Fibroblast of skin of scalp (primary cell): ENCODE results near the gene ALG8.
A peak's percentile ranks its signal among the peaks of the same experiment; 100 is the strongest.

Experiments
- DNase-seq: peaks from one replicate; pipeline ENCODE4 v3.0.0-alpha.2; 2013

The ALG8 gene

DNA sequence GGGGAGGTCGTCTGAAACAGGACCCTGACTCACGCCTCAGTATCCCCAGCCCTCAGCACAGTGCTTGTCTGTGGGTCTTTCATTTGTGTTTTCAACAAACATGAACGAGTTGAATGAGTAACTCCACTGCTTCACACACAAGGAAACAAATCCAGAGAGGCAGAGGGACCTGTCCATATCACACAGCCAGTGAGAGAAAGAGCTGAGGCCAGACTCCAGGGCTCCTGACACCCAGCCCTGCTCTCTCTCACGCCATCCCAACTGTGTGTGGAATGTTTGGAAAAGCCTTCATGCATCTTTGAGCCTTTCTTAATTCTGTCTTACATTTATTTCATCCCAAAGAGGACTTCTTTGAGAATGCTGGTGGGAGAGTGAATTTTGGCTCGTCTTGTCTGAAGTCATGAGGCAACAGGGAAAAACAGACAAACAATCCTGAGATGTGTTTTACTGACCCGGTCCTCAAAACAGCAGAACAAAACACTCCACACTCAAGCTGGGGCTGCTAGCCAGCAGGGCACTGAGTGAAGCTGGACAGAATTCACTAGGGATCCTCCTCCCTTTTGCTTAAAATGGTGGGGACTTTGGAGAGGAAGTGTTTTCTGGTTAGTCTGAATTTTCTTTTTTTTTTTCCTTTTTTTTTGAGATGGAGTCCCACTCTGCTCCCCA lies 19.7 kb upstream of the ALG8 start:
- peak; percentile 26 for DNase-seq

DNA sequence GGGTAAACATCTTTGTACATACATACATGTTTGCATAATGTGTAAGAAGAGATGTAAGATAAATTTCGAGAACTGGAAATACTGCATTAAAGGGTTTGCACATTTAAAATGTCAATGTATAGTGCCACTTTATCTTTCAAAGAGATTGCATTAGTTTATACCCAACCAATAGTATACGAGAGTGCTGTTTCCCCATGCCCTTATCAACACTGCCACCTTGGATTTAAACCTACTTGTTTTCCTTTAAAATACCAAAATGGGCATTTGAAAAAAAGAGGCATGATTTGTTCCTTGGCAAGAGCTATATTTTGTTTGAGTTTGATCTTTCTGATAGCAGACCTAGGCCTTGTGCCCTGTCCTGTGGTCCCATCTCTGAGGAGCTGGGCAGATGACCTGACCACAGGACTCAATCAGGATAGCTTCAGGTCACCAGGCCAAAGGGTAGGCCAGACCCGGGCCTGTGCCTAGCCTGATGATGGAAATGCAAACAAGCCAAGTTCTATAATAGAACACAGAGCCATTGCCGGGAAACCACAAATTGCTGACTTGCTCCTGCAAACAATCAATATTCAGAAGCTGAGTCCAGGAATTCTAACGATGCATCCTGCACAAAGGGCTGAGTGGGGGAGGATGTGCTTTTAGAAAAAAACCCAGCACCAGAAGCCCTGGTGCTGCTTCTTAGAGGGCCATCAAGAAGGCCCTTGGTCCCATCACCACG lies 16.9 kb upstream of the ALG8 start:
- DNase-seq = peak; percentile 40

DNA sequence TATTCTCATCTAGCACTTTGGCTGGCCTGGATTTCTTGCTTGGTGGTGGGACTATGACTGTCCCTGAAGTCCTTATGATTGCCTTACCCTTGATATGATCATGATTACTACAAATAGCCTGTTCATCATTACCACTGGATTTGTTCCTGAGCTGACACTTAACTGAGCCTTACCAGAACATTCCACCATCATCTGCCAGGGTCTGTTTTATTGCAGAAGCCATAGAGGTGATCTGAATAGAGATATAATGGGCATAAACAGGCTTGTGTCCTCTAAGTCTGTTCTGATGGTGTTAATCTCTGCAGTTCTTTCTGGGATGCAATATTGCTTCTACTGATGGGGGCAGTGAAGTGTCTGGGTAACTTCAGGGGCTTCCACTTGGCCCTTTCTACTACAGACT lies 12.4 kb upstream of the ALG8 start:
- DNase-seq = no peak

DNA sequence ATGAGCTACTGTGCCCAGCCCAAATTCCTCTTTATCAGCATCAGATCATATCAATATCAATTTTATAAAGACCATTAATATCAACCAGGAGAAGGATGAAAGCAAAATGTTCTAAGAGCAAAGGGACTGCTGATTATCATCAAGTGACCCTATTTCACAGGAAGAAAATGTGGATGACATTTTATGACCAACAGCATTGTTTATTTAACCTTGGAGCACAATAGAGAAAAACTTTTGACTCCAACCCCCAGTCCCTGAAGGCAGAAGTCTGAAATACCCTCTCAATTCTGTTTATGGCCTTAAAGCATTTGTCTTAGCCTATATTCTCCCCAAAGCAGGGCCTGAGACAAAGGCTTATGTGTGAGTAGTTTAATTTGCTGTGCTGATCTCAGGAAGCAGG lies 11.3 kb upstream of the ALG8 start:
- no peak for DNase-seq

DNA sequence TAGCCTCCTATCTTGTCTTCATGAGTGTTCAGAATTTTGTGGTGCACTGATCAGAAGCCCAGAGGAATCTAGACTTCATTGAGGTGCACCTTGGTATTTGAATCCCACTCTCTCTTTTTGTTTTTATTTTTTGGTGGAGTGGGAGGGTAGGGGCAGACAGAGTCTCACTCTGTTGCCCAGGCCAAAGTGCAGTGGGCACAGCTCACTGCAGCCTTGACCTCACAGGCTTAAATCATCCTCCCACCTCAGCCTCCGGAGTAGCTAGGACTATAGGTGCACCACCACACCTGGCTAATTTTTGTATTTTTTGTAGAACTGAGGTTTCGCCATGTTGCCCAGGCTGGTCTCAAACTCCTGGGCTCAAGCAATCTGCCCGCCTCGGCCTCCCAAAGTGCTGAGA lies 10.9 kb upstream of the ALG8 start:
- no peak for DNase-seq

DNA sequence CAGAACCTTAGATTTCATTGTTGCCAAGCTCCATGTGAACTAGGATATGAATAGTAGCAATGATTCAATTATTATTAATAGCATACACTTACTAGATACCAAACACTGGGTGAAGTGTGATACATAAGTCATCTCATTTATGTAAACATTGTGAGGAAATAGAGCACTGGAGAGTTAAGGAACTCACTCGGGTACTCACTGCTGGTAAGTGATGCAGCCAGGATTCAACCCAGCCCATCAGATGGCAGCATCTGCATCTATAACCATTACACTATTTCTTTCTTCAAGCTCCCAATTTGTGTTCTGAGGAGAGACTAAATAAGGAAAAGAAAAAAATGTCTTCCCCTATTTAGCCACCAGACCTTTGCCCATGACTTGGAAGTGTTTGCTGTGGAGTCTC lies 10.2 kb upstream of the ALG8 start:
- peak; percentile 73 for DNase-seq

DNA sequence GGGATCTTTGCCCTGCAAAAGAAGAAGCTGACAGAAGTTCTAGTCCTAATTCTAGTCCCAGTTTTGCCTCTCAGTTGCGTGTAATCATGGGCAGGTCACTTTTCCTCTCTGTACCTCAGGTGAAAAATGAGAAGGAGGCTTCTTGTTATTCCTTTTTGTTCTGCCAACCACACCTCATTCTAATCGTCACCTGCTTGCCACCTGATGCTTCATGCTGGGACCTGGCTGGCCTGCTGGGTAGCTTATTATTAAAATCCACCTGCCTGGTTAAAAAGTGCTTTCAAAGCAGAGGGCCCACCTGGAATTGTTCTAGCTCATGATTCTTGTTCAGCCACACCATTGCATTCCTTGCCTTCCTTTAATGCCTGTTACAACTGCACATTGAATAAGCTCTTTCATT lies 8.4 kb upstream of the ALG8 start:
- no peak for DNase-seq

DNA sequence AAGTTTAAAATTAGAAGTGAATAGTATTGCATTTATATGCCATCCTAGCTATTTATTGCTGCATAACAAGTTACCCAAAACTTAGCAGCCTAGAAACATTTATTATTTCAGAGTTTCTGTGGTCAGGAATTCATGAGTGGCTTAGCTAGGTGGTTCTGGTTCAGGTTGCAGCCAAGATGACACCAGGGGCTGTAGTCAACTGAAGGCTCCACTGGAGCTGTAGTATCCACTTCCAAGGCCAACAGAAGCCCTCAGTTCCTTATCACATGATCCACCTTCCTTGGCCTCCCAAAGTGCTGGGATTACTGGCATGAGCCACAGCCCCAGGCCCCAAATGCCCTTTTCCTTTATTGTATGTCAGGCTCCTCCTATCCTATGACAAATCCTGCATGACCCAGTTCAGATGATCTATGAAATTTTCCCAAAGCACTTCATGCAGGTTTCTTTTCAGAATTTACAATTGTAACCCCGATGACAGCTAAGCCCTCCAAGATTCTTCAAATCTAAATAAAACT lies 6.1 kb upstream of the ALG8 start:
- no peak for DNase-seq

DNA sequence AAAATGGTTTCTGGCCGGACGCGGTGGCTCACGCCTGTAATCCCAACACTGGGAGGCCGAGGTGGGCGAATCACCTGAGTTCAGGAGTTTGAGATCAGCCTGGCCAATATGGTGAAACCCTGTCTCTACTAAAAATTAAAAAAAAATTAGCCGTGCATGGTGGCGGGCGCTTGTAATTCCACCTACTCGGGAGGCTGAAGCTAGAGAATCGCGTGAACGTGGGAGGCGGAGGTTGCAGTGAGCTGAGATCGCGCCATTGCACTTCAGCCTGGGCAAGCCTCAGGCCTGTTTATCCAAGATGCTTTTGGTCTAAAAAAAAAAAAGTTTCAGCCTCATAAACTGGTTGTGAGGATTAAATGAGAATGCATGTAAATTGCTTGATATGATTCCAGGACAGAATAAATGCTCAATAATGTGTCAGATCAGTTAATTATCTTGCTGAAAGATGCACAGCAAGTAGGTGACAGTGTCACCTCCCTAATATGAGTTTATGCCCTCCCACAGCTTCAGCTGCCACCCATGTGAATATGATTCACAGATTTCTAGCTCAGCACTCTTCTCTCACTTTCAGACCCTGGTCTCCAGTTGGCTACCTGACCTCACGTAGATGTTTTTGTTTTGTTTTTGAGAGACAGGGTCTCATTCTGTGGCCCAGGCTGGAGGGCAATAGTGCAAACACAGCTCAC lies 1.1 kb upstream of the ALG8 start:
- DNase-seq = no peak

DNA sequence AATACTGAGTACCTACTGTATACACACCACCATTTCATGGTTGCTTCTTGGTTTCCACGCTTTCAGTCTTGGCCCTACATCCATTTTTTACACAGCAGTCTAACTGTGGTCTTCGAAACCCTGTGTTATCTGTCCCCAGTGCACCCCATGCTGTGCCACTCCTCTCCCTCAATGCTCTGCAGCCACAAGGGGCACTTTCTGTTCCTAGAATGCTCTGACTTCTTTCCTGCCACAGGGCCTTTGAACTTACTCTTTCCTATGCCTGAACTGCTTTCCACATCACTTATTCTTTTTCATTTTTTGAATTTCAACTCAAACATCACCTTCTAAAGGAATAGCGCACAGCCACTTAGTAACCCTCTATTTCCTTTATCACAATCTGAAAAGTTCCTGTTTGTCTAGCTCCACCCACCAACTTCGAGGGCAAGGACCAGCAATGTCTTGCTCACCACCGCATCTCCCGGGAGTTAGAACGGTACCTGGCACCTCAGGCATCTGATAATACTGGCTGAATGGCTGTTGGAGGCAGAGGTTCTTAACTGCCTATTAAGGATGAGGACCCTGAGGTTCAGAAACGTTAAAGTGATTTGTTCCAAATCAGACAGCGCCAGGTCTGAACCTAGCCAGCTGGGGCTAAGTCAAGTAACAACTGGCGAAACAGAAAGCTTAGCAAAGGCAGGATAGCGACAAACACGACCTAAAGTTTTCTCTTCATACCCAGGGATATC lies 568 bp downstream of the ALG8 start:
- DNase-seq = peak; percentile 20

DNA sequence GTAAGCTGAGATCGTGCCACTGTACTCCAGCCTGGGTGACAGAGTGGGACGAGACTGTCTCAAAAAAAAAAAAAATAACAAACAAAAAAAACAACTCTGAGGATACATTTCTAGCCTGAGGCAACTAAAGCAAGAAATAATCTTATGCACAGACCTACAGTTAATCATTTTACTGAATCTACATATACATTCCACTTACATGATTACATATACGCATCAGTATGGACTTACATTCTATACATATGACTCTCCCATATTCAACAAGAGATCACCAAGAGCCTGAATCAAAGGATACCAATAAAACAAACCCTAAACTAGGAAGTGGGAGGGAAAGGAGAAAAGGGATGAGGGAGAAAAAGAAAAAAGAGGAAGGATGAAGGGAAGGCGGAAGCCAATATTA lies 1.1 kb downstream of the ALG8 start:
- peak; percentile 48 for DNase-seq

DNA sequence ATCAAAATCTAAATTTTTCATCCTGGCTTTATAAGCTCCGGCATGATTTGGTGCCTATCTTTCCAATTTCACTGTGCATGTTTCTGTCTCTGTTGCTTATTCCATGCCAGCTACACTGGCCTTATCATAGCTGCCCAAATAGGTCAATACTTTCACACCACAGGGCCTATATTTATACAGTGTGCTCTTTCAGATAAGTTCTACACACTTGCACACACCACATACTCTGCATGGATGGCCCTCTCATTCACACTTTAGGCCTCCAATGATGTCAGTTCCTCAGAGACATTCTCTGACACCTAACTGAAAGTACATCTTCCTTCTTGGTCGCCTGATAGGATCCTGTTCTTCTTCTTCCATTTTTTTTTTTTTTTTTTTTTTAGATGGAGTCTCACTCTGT lies 7.0 kb downstream of the ALG8 start:
- no peak for DNase-seq

DNA sequence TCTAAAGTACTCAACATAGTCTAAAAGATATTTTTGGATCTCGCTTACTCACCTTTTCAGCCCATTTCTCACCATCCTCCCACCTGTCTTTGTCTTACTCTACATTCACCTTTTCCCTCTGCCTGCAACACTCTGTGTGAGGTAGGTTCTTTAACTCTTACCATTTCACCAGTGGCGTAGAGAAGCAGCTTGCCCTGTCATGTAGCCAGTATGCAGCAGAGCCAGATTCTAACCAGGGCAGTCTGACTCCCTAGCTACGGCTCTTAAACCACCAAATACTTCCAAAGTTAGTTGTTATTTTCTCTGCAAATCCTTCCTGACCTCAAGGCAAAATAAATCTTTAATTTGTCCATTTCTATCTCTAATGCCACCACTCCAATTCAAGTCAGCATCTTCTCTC lies 7.5 kb downstream of the ALG8 start:
- DNase-seq = peak; percentile 41

DNA sequence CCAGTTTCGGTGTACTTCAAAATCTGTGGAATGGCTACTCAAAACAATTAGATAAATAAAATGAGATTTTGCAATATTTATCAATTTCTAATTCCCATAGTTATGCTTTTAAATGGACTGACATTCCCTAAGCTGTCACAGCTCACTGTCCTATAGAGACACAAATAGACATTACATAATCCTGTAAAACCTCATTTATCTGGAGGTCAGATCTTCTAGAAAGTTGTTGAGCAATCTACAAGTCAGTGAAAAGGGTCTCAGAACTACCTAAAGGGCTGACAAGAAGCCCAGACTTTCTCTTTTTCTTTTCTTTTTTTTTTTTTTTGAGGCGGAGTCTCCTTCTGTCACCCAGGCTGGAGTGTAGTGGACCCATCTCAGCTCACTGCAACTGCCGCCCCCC lies 12.0 kb downstream of the ALG8 start:
- DNase-seq = no peak

DNA sequence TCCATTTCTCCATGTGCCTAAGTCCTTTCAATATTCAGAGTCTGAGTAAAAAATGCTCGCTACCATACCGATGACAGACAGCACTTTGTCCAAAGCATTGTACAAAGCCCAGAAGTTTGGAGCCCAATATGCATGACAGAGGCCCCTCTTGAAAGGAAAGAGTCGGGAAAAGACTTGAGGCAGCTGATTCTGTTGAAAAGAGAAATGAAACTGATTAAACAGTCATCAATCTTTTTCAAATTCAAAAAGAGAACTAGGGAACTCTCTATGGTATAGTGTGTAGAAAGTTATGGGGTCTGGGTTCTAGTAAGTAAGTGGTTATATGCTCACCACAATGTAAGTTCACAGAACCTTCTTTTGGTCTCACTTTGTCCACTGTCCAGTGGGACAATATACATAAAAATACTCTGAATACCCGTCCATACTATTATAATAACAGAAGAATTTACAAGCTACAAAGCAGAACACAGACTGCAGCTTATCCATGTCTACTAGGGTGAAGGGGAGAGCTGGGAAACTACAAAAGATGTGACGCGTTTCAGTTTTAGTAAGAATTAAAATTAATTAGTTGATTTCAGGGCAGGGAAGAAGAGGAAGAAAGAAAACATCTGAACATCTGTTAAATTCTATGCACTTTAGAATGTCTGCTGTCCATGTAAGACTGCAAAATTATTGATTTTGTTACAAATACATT lies 26.7 kb downstream of the ALG8 start:
- no peak for DNase-seq

DNA sequence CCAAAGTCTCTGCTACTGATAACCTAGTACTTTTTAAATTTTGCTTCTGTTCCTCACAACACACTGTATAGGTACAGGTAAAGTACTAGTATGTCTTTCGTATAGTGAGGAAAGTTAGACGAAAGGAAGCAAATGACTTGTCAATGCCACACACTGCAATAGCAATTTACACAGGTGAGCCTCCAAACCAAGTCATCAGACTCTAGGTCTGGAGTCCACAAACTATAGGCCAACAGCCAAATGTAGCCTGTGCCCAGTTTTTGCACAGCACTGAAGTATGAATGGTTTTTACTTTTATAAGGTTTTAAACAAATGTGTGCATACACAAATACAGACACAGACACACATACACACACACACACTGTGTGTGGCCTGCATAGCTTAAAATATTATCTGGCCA lies 28.1 kb downstream of the ALG8 start:
- DNase-seq = no peak

DNA sequence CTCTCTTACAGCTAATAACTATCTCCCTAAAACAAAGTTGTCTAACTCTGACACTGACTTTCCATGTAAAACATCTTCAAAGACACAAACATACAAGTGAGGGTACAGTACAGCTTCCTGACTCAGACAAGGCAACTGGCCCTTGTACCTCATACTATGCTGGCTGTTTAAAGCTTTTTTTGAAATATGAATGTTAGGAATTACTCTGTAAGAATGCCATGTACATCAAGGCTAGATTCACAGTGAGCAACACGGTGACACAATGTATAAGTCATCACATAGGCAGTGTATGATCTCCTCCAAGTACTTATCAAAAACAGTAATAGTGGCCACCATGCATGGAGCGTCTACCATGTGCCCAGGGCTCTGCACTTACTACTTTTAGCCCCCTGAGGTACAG lies 28.6 kb downstream of the ALG8 start:
- DNase-seq = peak; percentile 2

DNA sequence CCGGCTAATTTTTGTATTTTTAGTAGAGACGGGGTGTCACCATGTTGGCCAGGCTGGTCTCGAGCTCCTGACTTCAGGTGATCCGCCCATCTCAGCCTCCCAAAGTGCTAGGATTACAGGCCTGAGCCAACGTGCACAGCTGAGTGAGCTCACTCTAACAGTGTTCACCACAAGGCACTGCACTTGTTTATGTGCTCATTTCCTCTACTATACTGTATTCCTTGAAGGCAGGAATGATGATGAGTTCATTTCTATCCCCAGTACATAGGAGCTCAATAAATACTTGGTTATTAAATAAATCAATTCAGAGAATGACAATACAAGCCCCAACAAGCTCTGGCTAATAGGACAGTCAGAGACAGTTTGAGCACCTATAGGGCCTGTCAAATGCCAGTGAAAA lies 29.1 kb downstream of the ALG8 start:
- DNase-seq = no peak

DNA sequence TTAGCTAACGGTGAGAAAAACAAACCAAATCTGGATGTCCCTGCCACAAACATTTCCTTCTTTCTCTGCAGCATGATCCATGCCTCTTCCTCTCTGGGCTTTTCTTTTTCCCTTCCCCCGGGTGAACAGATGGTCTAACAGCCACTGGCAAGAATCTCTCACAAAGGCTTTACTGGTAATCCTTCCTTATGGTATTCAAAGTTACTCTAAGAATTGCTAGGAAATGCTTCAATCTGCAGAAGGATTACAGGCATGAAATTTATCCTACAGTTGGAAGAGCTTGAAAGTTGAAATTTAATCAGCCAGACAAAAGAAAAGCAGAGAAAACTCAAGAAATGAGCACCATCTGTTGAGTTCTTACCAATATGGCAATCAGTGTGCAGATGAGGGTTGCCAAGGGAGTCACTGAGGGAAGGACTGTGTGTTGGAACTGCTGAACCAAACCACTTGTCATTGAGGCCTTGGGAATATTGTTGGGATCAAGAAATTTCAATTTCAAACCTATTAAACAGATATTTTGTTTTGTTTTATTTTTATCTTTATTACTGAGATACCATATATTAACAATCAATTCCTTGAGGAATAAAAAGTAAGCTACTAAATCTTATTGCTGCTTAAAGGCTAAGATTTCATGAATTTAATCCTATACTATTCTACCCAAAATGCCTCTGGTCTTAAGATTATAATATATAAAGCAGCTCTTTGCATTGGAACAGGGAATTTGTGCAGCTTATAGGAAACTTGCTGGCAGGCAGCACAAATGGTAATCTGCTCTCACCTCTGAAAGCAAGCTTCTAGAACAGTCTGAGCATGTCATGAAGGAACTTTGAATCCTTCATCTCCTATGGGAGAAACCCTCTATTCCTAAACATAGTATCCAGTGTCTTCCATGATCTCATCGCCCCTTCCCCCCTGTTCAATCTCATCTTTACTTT lies 30.1 kb downstream of the ALG8 start:
- no peak for DNase-seq

DNA sequence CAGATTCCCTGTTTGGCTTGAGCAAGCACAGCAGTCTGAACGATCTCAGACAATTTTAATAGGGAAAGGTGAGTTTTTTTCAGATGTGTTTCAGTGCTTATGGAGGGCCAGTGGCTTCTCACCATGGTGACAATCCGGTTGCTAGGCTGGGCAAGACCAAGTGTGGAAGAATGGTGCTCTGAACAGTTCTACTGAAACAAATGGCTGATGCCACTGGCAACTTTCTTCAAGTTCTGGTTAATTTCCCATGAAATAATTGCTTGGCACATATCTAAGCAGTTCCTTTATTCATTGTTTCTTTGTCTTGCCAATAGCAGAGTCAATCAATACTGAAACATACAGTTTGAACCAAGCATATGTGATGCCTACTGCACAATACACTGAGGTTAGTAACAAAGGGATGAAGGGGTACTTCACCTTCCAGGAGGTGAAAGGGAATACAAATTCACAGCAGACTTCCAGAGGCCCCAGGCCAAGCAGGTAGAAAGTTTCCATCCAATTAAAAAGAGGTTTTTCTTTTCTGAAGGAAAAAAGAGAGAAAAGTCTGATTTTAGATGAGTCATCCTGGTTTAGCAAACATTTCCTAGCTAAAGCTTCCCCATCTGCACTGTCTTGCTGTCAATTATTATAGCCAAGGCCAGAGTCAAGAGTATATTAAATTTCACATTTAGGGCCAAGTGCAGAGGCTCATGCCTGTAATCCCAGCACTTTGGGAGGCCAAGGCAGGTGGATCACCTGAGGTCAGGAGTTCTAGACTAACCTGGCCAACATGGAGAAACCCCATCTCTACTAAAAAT lies 38.6 kb downstream of the ALG8 start:
- no peak for DNase-seq

DNA sequence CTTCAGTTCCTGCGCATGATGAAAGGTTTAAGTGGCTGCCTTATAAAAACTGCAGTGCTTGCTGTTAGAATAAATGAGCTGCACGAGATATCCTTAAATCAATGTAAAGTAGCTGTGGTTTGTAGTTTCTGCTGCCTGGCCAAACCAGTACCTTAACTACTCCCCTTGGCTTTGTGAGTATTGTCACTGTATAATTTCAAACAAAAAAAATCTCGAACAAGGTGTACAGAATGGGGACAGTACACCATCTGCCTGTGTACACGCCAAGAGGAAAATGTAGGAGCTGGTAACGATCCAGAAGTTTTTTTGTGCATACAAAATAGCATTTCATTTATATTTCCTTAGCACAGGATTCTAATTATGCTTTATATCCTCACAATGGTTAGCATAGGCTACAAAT lies 39.2 kb downstream of the ALG8 start:
- DNase-seq = no peak
